Activated CD4-positive, alpha-beta T cell treated with anti-CD3 and anti-CD28 coated beads, Interleukin-2, amount 50 U/mL, for 16 hours (primary cell): Measurements from ENCODE around the gene TCF25.
"Not testable (repeated sequence)": the region's sequence is repeated elsewhere in the genome, so short reads cannot be mapped to it uniquely, and the experiment has no call there.

Source experiments
- DNase-seq: peaks from one replicate; pipeline ENCODE4 v3.0.0-alpha.2; 2020

TCF25 gene

DNA sequence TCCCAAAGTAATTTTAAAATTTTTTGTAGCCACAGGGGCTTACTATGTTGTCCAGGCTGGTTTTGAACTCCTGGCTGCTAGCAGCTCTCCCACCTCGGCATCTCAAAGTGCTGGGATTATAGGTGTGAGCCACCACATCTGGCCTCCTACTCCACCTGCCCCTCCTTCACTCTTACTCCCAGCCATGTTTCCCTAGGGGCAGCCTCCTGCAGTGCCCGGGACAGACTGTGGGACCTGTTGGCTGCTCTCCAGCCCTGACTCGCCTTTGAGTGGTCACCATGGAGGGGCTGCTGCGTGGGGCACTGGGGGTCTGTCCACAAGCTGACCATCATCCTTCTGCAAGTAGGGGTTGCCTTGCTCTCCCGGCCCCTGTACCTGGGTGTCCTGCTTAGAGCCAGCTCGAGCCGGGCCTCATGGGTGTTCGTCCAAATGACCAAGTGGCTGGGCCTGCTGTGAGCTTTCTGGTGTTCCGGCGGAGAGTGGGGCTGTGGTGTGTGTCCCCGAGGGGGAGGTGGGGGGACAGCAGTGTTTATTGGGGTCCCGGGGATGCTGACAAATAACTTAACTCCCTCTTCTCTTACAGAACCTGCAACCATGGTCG lies 28.6 kb upstream of the TCF25 start:
- DNase-seq: no peak

DNA sequence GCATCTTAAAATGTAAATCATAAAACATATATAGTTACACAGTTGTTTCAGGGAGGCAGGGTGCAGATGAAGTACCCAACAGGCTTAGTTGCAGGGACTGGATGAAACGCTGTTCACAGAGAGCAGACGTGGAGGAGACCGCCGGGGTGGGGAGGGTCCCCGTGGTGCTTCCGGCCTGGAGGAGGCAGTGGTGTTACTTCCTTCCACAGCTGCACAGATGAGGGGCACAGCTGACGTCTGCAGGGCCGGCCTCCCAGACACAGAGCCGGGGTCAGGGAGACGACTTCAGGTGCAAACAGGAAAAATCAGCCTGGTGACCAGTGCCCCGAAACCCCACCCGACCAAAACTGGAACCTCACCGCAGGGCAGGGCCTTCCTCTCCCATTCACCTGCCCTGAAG lies 28.0 kb upstream of the TCF25 start:
- no peak for DNase-seq

DNA sequence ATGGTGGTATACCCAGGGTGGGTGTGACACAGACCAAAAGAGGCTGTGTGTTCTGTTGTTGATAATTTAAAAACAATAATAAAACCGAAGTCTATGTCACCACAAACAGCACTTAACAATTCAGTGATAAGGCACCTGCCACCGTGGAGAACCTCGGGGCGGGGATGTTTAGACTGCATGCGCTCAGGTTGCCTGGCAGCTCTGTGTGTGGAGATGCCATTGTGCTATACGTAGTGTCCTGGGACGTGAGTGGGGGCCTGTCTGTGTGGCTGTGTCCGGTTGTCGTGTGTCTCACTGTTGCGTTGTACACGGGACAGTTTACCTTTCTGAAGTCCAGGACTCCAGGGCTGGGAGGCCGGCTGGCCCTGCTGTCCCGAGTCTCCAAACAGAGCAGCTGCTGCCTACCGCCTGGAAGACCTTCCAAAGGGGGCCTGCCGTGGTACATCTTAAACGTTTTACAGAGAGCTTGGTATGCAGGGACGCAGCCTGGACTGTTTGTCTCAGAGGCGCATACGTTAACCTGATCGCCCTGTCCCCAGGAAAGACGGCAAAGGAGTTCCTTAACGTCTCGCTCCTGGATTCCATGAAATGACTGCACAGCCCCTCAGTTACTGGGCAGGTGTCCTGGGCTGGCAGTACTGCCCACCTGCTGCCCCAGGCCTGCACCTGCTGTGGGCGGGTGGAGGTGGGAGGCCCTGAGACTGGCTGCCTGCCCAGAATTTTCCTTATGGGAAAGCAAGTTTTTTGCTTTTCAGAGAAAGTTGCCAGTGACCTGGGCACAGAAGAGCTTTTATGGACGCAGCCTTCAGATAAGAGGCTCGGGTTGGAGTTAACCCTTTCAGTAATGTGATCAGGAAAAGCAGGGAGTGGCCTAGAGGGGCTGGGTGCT lies 26.1 kb upstream of the TCF25 start:
- no peak for DNase-seq

DNA sequence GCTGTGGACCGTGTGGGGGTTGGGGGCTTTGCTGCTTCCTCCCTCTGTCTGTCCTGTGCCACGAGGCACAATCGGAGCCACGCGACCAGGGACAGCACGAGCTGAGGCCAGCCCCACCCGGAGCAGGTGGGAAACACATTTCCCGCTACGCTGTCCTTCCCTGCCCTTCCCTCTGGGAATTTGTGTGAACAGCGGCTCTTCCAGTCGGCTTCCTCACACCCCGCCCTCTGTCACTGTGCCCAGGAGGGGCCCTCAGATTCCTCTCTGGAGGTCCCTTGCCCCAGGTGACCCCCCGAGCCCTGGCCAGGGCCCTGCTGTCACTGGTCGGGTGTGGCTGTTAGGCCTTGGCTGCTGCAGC lies 25.5 kb upstream of the TCF25 start:
- no peak for DNase-seq

DNA sequence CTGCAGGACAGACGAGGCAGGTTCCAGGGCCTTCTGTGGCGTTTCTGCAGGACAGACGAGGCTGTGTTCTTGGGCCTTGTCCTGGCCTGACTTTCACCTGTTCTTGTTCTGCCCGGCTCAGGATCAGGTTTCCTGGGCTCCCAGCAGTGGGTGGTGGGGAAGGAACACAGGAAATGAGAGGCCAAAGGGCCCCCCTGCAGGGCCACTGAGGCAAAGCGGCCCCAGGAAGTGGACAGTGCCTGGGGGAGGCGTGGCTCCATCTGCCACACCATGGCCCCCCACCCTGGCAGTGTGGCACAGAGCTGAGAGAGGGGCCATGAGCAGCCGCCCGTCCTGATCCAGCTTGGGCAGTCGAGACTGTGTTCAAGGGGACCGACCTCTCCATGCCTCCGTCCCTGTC lies 24.4 kb upstream of the TCF25 start:
- DNase-seq: no peak

- DNase-seq: no peak
Observed at GRCh38 chr16:89853306-89853993, 19.9 kb upstream of the TCF25 start.

DNA sequence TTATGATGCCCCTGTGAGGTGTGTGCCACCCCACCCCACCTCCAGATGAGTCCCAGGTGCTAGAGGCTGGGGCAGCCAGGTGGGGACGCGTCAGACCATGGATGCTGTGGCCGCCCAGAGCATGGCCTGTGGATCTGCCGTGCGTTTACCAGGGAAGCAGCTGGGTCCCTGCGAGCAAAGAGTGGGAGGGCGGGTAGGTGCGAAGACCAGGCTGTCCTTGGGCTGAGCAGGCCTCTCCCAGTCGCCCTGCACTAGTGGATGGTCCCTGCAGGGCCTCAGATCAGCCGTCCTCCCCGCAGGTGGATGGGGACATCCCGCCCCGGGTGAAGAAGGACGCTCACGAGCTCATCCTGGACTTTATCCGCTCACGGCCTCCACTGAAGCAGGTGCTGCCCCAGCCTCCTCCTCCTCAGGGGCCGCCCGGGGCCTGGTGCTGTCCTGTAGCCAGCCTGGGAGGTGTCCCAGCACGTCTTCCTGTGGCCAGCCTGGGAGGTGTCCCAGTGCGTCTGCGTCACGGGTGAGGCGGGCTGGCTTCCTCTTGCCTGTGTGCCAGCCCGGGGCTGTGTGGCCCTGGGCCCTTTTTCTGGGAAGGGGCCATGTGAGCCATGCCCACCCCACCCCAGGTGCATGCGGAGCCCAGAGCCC lies 18.0 kb upstream of the TCF25 start:
- no peak for DNase-seq

DNA sequence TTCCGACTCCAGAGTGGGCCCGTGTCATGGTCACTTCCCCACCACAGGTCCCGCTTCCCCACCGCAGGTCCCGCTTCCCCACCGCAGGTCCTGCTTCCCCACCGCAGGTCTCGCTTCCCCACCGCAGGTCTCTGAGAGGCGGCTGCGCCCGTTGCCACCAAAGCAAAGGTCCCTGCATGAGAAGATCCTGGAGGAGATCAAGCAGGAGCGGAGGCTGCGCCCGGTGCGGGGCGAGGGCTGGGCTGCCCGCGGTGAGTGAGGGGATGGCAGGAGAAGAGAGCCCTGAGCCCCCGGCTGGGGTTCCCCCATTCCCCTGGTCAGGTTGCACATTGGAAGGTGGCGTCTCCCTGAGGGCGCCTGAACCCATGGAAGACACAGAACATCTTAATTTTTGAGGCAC lies 17.4 kb upstream of the TCF25 start:
- DNase-seq: no peak

GRCh38 chr16:89858973-89859614 lies 14.3 kb upstream of the TCF25 start:
- no peak for DNase-seq

DNA sequence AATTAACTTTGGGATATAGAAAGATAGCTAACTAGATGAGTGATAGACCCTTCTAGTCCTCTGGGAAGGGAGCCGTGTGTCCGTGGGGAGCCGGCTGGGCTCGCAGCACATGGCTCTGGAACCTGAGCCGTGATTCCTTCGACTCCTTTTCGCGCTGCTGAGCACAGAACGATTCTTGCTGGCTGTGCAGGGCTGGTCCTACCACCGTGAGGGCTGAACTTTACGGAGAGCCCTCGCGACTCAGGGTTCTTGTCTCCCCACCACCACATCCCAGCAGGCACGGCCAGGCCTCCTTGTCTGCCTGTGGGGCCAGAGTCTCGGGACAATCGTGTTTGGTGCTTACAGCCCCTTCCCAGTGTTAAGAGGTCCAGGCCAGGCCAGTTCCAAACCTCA lies 13.8 kb upstream of the TCF25 start:
- no peak for DNase-seq

- peak; percentile 79 for DNase-seq
Observed at GRCh38 chr16:89860747-89861304, 12.6 kb upstream of the TCF25 start.

DNA sequence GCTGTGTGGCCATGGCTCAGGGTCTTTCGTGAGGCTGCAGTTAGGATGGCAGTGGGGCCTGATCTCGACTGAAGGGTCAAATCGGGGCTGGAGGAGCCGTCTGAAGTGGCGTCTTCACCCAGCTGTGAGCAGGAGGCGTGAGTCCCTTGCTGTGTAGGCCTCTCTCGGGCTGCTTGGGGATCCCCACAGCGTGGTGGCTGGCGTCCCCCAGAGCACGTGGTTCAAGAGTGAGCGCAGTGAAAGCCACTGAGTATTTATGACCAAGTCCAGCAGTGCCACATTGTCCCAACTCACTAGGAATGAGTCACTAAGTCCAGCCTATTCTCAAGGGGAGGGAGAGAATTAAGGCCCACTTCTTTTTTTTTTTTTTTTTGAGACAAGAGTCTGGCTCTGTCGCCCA lies 11.7 kb upstream of the TCF25 start:
- no peak for DNase-seq

DNA sequence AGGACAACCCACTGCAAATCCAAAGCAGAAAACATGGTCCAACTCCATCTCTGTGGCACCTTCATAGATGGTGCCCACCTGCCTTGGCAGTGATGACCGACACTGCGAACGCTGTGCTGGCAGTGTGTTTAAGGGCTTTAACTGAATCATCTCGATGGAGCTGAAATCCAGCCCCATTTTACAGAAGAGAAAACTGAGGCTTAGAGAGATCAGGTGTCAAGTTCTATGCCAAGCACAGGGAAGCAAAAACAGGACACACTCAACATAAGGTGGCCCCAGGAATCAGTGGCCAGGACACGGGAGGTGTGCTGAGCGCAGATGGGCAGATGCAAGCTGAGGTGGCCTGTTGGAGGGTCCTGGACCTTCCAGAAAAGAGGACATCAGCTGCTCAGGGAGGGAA lies 10.7 kb upstream of the TCF25 start:
- DNase-seq: no peak

- DNase-seq: peak; percentile 60
Observed at GRCh38 chr16:89863741-89864526, 9.5 kb upstream of the TCF25 start.

DNA sequence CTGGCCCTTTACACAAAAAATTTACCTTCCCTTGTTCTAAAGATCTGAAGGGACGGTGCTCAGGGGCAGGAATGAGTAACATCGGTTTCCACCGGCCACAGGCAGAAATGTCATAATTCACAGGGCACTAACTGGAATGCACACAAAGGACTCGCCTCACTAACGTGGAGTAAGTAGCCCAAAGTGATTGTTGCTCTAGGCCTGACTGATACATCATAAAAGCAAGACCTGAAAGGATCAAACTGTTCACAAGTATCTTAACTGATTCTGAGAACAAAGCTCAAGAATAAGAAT lies 8.9 kb upstream of the TCF25 start:
- peak; percentile 51 for DNase-seq

GRCh38 chr16:89867918-89868317 lies 5.5 kb upstream of the TCF25 start:
- no peak for DNase-seq

DNA sequence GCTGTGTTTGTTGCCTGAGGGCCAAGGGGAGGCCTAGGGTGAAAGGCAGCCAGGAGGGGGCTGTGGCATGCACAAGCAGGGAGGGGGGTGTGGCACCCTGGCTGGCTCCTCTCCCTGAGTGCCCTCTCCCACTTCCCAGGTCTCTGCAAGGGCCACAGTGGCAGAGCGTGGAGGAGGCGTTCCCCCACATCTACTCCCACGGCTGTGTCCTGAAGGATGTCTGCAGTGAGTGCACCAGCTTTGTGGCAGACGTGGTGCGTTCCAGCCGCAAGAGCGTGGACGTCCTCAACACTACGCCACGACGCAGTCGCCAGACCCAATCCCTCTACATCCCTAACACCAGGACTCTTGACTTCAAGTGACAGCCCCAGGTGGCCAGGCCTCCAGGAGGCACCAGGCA lies 3.5 kb upstream of the TCF25 start:
- no peak for DNase-seq

DNA sequence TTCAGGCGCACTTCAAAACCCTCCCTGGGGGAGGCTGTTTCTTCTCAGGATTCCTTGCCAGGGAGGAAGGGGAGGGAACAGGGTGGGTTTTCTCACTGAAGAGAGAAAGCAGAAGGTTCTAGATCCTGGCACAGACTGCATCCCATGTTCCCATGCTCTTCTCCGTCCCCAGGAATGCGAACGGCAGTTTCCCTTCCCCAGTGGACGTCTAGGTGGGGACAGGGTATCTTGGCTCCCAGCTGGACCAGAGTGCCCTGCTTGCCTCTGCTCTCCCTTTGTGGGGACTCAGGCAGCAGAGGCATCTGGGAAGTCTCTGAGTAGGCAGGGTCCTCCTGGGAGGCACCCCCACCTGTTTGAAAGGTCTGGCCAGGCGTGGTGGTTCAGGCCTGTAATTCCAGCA lies 3.0 kb upstream of the TCF25 start:
- no peak for DNase-seq

DNA sequence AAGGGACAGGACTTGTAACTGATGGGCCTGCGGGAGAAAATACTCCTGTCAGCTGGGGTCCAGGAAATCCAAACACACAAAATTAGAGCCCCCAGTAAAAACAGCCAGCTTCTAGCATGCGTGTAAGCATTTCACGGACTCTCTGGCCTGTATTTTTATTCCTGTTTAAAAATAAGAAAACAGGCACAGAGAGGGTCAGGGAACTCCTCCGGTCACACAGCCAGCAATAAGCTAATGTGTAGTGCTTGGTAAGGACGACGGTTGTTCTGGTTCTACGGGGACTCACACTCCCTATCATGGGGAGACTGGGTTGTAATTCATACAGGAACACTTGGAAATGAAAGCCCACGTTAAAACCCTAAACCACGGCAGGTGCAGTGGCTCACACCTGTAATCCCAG lies 1.5 kb upstream of the TCF25 start:
- no peak for DNase-seq

- peak; percentile 97 for DNase-seq
Observed at GRCh38 chr16:89873972-89874689, 739 bp downstream of the TCF25 start.

DNA sequence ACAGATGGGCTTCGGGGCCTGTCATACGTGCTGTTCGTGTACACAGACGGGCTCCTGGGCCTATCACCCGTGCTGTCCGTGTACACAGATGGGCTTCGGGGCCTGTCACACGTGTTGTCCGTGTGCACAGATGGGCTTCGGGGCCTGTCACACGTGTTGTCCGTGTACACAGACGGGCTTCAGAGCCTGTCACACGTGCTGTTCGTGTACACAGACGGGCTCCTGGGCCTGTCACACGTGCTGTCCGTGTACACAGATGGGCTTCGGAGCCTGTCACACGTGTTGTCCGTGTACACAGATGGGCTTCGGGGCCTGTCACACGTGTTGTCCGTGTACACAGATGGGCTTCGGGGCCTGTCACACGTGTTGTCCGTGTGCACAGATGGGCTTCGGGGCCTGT lies 5.7 kb downstream of the TCF25 start:
- not testable (repeated sequence) for DNase-seq
